OCI-LY1 (cell line): Measurements from ENCODE around the gene HS3ST1.

Source experiments
- CTCF ChIP-seq: fragments of 200-600 bp; sonication (generic), shearing (Covaris generic); IDR thresholded peaks from 2 replicates; pipeline ENCODE4 v1.5.1; 2017; ENCODE audit warnings: mild to moderate bottlenecking, antibody characterized with exemption, low read length, moderate library complexity, mixed read lengths
- EZH2 ChIP-seq: fragments of 200-600 bp; sonication (generic), shearing (Covaris generic); IDR thresholded peaks from 2 replicates; pipeline ENCODE4 v1.8.0; 2017; ENCODE audit warnings: borderline replicate concordance, mixed run types, mild to moderate bottlenecking, antibody characterized with exemption, low read length, moderate library complexity, mixed read lengths

- TF ChIP-seq CTCF: no peak
- no peak for TF ChIP-seq EZH2
Observed at GRCh38 chr4:11456401-11456800, 27.7 kb upstream of the HS3ST1 start.
